HG03575 (cell line): ENCODE data around the gene NOS1.

ENCODE experiments used
- ATAC-seq: cut with Tn5 transposase; IDR thresholded peaks from one replicate; pipeline ENCODE4 v1.9.1; 2021; ENCODE audit not compliant: unreplicated experiment, insufficient number of reproducible peaks, low FRiP score; ENCODE audit errors: extremely low read depth

Gene NOS1

GRCh38 chr12:117339104-117339503 lies 22.3 kb downstream of the NOS1 start:
- no peak for ATAC-seq

GRCh38 chr12:117334855-117335587 lies 26.4 kb downstream of the NOS1 start:
- ATAC-seq, result no peak

- no peak for ATAC-seq
Observed at GRCh38 chr12:117334051-117334450, 27.4 kb downstream of the NOS1 start.

- no peak for ATAC-seq
Observed at GRCh38 chr12:117333331-117333881, 28.0 kb downstream of the NOS1 start.

- ATAC-seq, result no peak
Observed at GRCh38 chr12:117331691-117332090, 29.7 kb downstream of the NOS1 start.

- no peak for ATAC-seq
Observed at GRCh38 chr12:117330441-117331113, 30.8 kb downstream of the NOS1 start.

GRCh38 chr12:117329756-117330155 lies 31.7 kb downstream of the NOS1 start:
- ATAC-seq, result no peak

GRCh38 chr12:117328556-117329100 lies 32.8 kb downstream of the NOS1 start:
- no peak for ATAC-seq

GRCh38 chr12:117322428-117322827 lies 39.0 kb downstream of the NOS1 start:
- no peak for ATAC-seq

GRCh38 chr12:117321572-117321971 lies 39.9 kb downstream of the NOS1 start:
- no peak for ATAC-seq

- ATAC-seq, result no peak
Observed at GRCh38 chr12:117318591-117318990, 42.8 kb downstream of the NOS1 start.

GRCh38 chr12:117316336-117316735 lies 45.1 kb downstream of the NOS1 start:
- ATAC-seq, result no peak

- ATAC-seq, result no peak
Observed at GRCh38 chr12:117313926-117314325, 47.5 kb downstream of the NOS1 start.

GRCh38 chr12:117312770-117313169 lies 48.7 kb downstream of the NOS1 start:
- ATAC-seq, result no peak

- ATAC-seq, result no peak
Observed at GRCh38 chr12:117309276-117309925, 52.0 kb downstream of the NOS1 start.

GRCh38 chr12:117300174-117300573 lies 61.3 kb downstream of the NOS1 start:
- ATAC-seq, result no peak

GRCh38 chr12:117298648-117299225 lies 62.7 kb downstream of the NOS1 start:
- ATAC-seq, result no peak

- ATAC-seq, result no peak
Observed at GRCh38 chr12:117298191-117298590, 63.2 kb downstream of the NOS1 start.

- no peak for ATAC-seq
Observed at GRCh38 chr12:117294189-117294603, 67.2 kb downstream of the NOS1 start.
